ENCODE measurements around the gene WDR47.
"Not testable (repeated sequence)": the region's sequence is repeated elsewhere in the genome, so short reads cannot be mapped to it uniquely, and the experiment has no call there.

The WDR47 gene

GRCh38 chr1:108961752-108962486, 80.0 kb downstream of the WDR47 start:
- DNase-seq: no peak

DNA sequence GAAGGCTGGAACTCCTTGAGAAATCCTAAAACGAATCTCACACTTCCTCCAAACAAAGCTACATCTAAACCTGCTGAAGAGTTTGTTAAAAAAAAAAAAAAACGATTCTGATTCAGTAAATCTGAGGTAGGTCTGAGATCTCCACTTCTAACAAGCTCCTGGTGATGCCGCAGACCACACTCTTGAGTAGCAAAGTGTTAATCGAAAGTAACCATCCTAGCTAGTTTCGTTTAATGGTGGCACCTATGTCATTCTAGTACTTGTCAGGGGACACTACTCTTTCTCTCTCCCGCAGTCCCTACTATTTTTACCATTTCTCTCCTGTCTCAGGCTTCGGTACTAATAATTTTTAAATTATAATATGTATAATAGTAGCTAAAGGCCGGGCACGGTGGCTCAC, 80.7 kb downstream of the WDR47 start:
- DNase-seq: no peak

- no peak for DNase-seq
These were observed 81.2 kb downstream of the WDR47 start for GRCh38 chr1:108960719-108961118.

DNA sequence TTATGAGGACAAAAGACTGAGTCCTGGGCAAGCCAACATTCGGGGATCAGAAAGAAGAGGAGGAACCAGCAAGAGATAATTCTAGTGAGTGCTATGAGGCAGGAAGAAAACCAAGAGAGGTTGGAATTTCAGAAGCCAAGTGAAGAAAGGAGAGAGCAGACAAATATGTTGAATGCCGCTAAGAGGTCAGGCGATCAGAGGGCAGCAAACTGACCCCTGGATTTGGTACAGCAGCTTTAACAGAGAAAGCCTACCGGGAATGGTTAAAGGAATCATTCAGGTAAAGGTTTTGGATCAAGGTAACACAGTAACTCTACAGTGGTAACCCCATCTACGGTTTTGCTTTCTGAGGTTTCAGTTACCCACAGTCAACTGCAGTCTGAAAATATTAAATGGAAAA, 84.0 kb downstream of the WDR47 start:
- no peak for DNase-seq

GRCh38 chr1:108955881-108956280, 86.0 kb downstream of the WDR47 start:
- no peak for DNase-seq

DNA sequence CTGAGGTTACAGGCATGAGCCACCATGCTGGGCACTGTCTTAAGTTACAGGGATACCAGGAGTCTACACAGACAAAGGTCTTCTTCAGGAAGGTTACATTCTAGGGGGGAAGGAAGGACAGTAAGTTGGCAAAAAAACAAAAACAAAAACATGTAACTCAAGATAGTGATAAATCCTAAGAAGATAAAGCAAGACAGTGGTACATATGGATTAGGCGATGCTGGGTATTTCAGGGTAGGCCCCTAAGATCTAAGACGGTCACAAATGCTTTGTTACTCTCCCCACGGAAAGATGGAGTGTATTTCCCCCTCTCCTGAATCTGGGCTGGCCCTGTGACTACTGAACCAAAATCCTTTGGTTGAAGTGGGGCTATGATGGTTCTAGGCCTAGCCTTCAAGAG, 86.8 kb downstream of the WDR47 start:
- DNase-seq: no peak

DNA sequence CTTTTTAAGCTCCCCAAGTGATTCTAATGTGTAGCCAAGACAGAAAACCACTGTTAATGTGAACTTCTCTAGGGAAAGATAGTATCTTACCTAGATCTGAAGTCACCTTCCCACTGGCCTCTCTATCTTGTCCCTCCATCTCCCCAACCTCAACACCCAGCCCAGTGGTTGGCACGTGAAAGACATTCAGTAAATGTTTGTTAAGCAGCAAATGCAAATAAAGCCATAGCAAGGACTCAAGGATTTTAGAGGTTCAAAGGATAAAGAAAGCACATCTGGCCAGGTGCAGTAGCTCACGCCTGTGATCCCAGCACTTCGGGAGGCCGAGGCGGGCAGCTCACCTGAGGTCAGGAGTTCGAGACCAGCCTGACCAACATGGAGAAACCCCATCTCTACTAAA, 88.5 kb downstream of the WDR47 start:
- DNase-seq: no peak

DNA sequence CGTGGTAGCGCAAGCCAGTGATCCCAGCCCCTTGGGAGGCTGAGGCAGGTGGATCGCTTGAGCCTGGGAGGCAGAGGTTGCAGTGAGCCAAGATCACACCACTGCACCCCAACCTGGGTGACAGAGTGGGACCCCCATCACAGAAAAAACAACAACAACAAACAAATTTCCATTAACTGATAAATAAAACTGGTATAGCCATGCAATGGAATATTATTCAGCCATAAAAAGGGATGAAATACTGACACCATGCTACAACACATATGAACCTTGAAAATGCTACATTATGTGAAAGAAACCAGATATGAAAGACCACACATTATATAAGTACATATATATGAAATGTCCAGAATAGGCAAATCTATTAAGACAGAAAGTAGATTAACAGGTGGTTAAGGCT, 90.7 kb downstream of the WDR47 start:
- no peak for DNase-seq

GRCh38 chr1:108949044-108949443, 92.9 kb downstream of the WDR47 start:
- no peak for DNase-seq

DNA sequence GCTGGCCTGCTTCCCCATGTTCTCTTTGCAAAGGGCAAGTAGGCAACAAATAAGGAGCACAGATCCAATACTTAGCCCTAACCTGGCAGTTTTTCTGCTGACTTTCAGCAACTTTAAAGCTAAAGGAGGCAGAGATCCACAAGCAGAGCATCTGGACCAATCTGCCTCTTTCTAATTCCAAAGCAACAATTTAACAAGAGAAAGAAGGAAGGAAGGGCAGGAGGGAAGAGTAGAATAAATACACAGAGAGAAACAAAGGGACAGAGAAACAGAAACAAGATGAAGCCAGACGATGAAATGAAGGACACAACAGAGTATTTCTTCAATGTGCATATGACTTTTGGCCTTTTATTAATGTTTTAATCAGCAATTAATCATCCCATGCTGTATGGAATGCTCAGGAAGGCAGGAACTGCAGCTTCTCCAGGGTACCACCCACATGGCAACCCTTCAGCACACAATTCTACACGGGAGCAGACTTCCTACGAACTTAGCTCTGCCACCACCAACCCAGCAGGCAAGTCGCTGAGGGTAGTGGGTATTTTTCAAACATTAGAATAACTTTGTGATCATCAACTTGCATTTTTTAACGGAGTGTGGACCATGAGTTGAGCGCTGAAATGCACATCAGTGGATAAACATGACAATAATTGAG, 93.9 kb downstream of the WDR47 start:
- DNase-seq: no peak

DNA sequence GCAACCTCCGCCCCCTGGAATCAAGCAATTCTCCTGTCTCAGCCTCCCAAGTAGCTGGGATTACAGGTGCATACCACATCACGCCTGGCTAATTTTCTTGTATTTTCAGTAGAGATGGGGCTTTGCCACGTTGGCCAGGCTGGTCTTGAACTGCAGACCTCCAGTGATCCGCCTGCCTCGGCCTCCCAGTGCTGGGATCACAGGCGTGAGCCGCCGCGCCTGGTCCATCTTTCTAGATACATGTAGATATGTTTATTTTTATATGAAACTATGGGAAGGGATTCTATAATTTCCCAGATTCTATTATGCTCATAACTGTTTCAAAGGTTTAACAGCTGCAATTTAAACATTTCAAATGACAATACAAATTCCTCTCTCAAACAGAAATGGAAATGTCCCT, 105.7 kb downstream of the WDR47 start:
- DNase-seq: no peak

GRCh38 chr1:108933944-108934343, 108.0 kb downstream of the WDR47 start:
- DNase-seq: no peak

GRCh38 chr1:108927565-108927964, 114.3 kb downstream of the WDR47 start:
- not testable (repeated sequence) for DNase-seq

- DNase-seq: no peak
These were observed 116.0 kb downstream of the WDR47 start for GRCh38 chr1:108925920-108926319.

Data from activated effector memory CD4-positive, alpha-beta T cell treated with Interleukin-2 at 50 U/mL for 16 hours (primary cell).